Posterior cingulate gyrus (tissue), 11 donors: ENCODE data around the gene PAK6.

ENCODE experiments used
- DNase-seq, 10 donors: peaks; one replicate each; pipeline versions ENCODE4 v3.0.0 to v3.0.0-alpha.2; 2020 to 2021; ENCODE audit warnings: mixed read lengths in 3 of 10
- intact Hi-C: fragments of 100-400 bp; cut with DNase I; formaldehyde crosslinking; loops from one replicate; pipeline ENCODE4 v1.15.1; 2023

PAK6 gene

DNA sequence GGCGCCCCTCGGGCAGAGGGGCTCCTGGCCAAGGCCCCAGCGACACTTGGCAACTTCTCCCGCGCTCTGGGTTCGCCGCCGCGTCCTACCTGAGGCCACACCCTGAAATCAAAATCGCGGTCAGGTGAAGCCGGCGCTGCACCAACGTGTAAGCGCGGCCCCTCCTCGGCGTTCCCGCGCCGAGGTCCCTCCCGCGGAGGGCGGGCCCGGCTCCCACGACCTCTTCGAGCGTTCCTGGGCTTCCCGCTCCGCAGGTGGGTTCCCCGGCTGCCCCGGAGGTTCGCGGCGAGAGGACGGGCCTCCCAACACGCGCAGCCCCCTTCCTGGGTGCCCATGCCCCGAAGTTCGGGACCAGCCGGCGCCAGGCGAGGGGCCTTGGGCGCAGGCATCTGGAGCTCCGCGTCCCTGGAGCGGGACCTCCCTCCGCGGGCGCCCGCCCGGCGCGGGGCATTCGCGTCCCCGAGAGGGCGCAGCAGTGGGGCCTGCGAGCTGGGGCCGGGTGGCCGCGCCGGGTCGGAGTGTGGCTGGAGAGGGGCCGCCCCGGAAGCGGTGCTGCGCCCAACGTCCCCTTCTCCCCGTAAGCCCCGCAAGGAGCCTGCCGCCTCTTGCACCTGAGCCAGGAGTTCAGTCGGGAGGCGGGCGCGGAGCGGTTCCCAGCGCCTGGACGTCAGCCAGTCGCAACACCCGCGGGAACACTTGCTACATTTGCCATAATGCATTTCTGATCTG lies 13.7 kb downstream of the PAK6 start:
- peak in 5 of 10 donors; percentile 32 to 92 (median 84) for DNase-seq
- intact Hi-C loops, result no loop called here

DNA sequence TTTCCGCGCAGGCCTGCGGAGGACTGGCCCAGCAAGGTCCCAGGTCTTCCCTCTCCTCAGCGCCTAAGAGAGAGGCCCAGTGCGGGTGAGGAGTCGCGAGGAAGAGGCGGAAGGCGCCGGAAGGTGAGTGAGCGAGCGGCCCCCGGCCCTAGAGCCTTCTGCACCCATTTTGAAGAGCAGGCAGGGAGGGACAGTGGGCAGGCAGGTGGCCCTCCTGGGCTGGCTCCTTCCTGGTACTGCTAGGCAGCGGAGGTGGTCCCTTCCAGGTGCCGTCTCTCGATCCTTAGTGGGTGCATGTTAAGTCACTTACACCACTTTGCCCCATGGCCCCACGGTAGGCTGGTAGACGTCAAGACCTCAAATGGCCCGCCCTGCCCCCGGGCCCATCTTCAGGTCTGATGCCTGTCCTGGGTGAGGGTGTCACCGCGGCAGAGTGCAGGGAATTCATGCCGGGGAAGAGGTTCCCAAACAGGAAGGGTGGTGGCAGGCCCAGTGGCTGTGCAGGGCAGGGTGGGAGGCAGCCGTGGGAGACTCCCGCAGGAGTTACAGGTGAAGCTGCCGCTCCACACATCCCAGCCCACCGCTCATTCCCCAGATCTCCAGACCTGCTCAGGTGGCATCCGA lies 14.4 kb downstream of the PAK6 start:
- intact Hi-C loops, result no loop called here
- peak in 2 of 10 donors; percentile 55 to 81 for DNase-seq

GRCh38 chr15:40254452-40254851 lies 15.6 kb downstream of the PAK6 start:
- DNase-seq, result peak in 2 of 10 donors; percentile 13 to 62
- intact Hi-C loops, result no loop called here

- intact Hi-C loops, result no loop called here
- peak in 2 of 10 donors; percentile 12 to 32 for DNase-seq
Observed at GRCh38 chr15:40255033-40255432, 16.2 kb downstream of the PAK6 start.

DNA sequence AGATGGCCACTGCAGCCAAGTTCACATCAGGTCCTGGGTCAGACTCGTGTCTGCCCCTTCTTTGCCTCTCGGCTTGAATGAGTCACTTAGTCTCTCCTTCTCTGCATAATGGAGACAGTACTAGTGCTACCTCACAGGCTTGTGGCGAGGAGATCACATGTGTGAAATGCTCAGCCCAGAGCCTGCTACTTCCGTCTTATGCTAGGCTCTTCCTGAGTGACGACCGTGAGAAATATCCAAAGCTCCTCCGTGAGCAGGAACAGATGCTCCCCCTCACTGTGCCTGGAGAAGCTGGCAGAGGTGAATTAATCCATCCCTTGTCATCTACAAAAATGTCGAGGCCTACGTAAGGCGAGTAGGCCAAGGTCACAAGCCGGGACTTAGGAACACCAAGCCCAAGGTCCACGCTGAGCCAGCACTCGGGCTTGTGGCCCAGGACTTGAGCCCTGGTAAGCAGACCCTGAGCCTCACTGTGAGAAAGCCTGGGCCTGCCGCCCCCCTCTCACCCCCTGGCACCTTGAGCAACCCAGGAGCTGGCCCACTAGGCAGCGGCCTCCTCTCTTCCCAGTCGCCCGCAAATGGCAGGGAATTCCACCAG lies 17.9 kb downstream of the PAK6 start:
- DNase-seq, result peak in 2 of 10 donors; percentile 34 to 84
- intact Hi-C loops, result no loop called here

DNA sequence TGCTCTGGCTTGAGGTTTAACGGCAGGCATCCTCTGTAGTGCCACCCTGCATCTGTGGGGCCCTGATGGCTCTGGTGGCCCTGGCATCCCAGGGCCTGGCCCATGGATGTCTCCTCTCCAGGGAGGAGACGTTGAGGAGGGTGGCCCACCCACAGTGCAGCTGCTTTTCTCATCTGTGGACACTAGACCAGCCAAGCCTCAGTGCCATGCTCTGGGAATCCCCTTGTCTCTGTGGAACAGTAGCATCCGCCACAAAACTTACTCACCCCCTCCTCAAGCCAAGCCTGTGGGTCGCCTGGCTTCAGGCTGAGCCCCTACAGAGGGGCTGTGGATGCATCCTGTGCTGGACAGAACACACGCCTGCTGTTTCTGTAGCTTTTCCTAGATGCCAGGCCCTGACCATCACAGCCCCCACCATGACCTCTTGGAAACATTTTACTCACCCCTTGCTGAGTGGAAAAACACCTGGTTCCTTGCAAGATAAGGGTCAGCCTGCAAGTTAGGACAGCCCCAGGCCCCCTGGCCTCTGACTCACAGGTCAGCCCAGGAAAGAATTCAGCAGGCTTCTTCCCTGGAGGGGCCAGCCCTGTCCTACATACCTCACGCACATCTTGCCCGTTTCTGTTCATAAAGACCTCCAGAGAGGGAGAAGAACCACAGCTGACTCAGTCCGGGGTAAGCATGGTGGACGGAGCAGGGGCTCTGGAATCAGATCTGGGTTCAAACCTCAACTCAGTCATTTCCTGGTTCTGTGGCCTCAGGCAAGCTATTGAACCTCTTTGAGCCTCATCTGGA lies 19.0 kb downstream of the PAK6 start:
- DNase-seq, result peak in 1 of 10 donors; percentile 52
- intact Hi-C loops, result no loop called here

GRCh38 chr15:40258544-40258943 lies 19.7 kb downstream of the PAK6 start:
- DNase-seq, result peak in 1 of 10 donors; percentile 45
- intact Hi-C loops, result no loop called here

DNA sequence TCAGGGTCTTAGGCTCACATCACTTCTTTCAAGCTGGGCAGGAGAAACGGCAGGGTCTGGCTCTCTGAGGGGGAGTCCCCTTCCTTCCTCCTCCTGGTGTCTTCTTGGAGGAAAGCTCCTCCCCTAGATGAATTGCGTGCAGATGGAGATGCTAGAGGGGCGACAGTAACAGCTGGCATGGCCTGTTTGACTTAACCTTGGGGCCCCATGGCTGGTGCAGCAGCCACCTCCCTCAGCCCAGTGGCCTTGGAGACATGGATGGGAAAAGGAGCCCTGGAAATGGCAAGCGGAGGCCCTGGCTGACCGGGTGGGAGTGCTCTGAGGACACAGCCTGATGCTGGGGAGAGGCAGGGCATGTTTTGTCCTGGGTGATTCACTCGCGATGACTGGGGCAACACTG lies 20.2 kb downstream of the PAK6 start:
- peak in 1 of 10 donors; percentile 70 for DNase-seq
- intact Hi-C loops, result no loop called here

DNA sequence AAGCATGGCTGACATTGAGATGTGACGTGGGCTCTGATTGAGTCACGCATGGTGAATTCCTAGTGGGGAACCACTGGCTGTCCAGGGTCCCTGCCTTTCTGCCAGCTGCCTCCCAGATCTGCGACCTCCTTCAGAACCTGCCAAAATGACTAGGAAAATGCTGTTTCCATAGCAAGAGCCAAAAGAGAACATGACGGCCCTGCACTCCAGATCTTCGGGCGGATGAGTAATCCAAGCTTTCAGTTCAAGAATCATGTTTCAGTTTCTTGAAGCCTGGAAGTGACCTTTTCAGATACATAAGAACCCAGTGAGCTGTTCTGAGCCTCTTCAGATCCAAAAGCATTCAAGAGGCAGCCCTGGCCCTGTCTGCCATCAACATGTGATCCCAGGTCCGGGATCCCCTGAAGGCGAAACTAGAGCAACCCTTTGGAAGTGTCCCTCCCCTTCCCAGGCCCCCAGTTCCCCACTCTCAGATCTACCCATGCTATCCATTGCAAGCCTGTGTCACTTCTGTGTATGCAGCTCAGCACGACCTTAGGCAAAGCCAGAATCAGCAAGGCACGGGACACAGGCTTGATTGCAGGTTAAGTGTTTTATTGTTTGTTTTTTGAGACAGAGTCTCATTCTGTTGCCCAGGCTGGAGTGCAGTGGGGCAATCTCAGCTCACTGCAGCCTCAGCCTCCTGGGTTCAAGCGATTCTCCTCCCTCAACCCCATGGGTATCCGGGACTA lies 24.3 kb downstream of the PAK6 start:
- intact Hi-C loops, result no loop called here
- no peak for DNase-seq

- intact Hi-C loops, result no loop called here
- no peak for DNase-seq
Observed at GRCh38 chr15:40264321-40265153, 25.7 kb downstream of the PAK6 start.

DNA sequence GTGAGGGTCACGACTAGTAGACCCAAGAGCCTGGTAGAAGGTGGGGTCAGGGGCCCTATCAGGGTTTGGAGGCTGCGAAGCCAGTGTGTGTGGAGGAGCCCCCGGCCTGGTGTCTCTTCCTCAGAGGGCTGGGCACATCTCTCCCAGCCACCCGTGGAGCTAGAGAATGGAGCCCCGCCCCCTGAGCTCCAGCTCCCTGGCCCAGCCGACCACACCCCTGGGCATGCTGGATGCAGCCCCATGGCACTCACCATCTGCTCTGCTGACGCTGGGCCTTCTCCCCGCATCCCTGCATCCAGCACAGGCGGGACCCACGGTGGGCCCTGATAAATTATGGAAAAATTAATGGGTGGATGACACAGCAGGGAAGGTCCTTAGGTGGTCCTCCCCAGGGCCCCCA lies 26.5 kb downstream of the PAK6 start:
- no peak for DNase-seq
- intact Hi-C loops, result no loop called here

DNA sequence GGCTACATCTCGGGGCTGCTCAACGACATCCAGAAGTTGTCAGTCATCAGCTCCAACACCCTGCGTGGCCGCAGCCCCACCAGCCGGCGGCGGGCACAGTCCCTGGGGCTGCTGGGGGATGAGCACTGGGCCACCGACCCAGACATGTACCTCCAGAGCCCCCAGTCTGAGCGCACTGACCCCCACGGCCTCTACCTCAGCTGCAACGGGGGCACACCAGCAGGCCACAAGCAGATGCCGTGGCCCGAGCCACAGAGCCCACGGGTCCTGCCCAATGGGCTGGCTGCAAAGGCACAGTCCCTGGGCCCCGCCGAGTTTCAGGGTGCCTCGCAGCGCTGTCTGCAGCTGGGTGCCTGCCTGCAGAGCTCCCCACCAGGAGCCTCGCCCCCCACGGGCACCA lies 27.0 kb downstream of the PAK6 start:
- DNase-seq, result no peak
- intact Hi-C loops, result no loop called here

GRCh38 chr15:40266828-40267304 lies 28.0 kb downstream of the PAK6 start:
- intact Hi-C loops, result no loop called here
- no peak for DNase-seq

GRCh38 chr15:40267670-40268069 lies 28.8 kb downstream of the PAK6 start:
- intact Hi-C loops, result no loop called here
- DNase-seq, result no peak

GRCh38 chr15:40269604-40270003 lies 30.7 kb downstream of the PAK6 start:
- intact Hi-C loops, result loop anchor here (10.0 kb wide), 1 partner anchor 485 kb away; the partner anchor contains the start of gene FSIP1
- no peak for DNase-seq

DNA sequence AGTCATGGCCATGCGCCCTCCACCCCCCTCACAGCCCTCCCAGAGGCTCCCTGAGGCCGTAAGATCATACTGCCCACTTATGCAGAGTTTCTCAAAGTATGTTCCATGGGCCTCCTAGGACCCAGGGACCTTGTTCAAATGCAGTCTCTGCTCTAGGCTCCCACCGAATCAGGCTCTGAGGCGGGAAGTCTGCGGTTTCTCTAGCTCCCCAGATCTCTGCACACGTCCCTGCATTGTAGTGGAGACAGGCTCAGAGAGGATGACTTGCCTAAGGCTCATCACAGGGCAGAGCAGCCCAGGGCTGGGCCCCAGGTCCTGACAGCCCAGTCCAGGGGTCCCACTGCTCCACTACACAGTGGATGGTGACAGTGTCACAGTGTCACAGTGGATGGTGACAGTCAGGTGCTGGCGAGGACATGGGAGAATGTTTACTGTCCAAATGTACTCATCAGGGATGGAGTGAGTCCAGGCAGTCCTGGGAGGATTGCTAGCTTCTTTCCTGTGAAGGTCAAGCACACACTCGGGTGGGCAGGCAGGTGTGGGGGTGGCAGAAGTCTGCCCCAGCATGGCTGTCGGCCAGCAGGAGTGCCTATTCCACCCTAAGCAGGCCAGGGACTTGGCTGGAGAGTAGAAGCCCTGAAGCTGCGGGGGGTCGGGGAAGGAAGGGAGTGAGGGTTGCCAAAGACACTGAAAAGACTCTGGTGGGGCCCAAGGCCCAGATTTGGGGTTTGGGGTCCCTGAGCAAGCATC lies 31.6 kb downstream of the PAK6 start:
- intact Hi-C loops, result loop anchor here (10.0 kb wide), 1 partner anchor 486 kb away; the partner anchor contains the start of gene FSIP1
- no peak for DNase-seq

- intact Hi-C loops, result loop anchor here (10.0 kb wide), 1 partner anchor 487 kb away; the partner anchor contains the start of gene FSIP1
- DNase-seq, result no peak
Observed at GRCh38 chr15:40271685-40272484, 33.0 kb downstream of the PAK6 start.
